ENCODE results near the gene RGL3. TPM values are rescaled to one million over a fixed set of nuclear protein-coding genes. Genes with fewer than 3 reads are reported as not detected.

Gene RGL3
- total RNA-seq, 1 donor from 2014 or later, result 33.4 TPM

Other genes starting within 250 kb of the RGL3 start
- gene KANK2, start 221.8 kb downstream of the RGL3 start, total RNA-seq, result 61.1 TPM
- gene ANGPTL8, start 179.7 kb downstream of the RGL3 start, total RNA-seq, result 202 TPM
- gene DOCK6, start 156.8 kb downstream of the RGL3 start, total RNA-seq, result 30.0 TPM
- gene TSPAN16, start 123.2 kb downstream of the RGL3 start, total RNA-seq, result not detected
- 3.3 TPM for gene RAB3D, start 79.7 kb downstream of the RGL3 start, total RNA-seq
- 154 TPM for gene TMEM205, start 73.0 kb downstream of the RGL3 start, total RNA-seq
- gene CCDC159, start 72.8 kb downstream of the RGL3 start, total RNA-seq, result 25.6 TPM
- gene PLPPR2, start 63.9 kb downstream of the RGL3 start, total RNA-seq, result 8.8 TPM
- gene SWSAP1, start 44.6 kb downstream of the RGL3 start, total RNA-seq, result 2.6 TPM
- gene EPOR, start 35.0 kb downstream of the RGL3 start, total RNA-seq, result 11.9 TPM
- 0.70 TPM for gene ODAD3, start 15.8 kb upstream of the RGL3 start, total RNA-seq
- gene PRKCSH, start 16.3 kb upstream of the RGL3 start, total RNA-seq, result 218 TPM
- not detected for gene ELAVL3, start 61.7 kb upstream of the RGL3 start, total RNA-seq
- 8.3 TPM for gene ZNF653, start 86.5 kb upstream of the RGL3 start, total RNA-seq
- 45.6 TPM for gene ECSIT, start 109.8 kb upstream of the RGL3 start, total RNA-seq
- 0.98 TPM for gene CNN1, start 119.5 kb upstream of the RGL3 start, total RNA-seq
- gene ELOF1, start 139.9 kb upstream of the RGL3 start, total RNA-seq, result 28.9 TPM
- gene ACP5, start 158.3 kb upstream of the RGL3 start, total RNA-seq, result 17.9 TPM
- gene ZNF627, start 178.2 kb upstream of the RGL3 start, total RNA-seq, result 5.3 TPM

Data from left lobe of liver (tissue), 1 donor.